HG02759 (cell line): ENCODE data around the gene LAMTOR2.
"Not testable (repeated sequence)": the region's sequence is repeated elsewhere in the genome, so short reads cannot be mapped to it uniquely, and the experiment has no call there.

Source experiments
- ATAC-seq: cut with Tn5 transposase; IDR thresholded peaks from one replicate; pipeline ENCODE4 v1.9.1; 2021; ENCODE audit warnings: mild to moderate bottlenecking, moderate library complexity; ENCODE audit not compliant: unreplicated experiment

LAMTOR2 gene

DNA sequence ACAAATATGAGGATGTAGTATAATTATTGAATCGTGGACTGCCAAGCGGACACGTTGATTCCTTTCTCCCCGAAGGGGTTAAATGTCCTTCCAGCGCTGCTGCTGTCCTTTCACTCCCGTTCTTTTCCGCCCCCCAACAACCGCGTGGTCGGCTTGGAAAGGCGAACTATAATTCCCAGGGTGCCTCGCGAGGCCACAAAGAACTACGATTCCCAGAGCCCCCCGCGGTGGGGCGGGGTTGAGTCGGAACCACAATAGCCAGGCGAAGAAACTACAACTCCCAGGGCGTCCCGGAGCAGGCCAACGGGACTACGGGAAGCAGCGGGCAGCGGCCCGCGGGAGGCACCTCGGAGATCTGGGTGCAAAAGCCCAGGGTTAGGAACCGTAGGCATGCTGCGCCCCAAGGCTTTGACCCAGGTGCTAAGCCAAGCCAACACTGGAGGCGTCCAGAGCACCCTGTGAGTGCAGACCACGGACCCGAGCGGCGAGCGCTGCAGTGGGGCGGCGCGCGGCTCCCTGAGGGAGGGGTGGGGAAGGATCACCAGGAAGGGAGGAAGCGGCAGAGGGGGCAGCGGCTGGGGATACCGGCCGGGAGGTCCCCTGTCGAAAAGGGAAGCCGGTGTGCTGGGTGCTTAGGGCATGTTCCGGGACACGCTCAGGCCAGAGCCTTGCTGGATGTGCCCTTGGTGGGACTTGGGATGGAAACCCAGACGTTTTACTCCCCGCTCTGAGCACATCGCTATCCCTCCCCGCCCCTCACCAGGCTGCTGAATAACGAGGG lies at the start of gene LAMTOR2:
LAMTOR2 (plus strand) TSS at position 283 of the 781 bp plus-strand sequence; CDS start at position 391, 108 bp downstream.
- ATAC-seq: peak; percentile 82

DNA sequence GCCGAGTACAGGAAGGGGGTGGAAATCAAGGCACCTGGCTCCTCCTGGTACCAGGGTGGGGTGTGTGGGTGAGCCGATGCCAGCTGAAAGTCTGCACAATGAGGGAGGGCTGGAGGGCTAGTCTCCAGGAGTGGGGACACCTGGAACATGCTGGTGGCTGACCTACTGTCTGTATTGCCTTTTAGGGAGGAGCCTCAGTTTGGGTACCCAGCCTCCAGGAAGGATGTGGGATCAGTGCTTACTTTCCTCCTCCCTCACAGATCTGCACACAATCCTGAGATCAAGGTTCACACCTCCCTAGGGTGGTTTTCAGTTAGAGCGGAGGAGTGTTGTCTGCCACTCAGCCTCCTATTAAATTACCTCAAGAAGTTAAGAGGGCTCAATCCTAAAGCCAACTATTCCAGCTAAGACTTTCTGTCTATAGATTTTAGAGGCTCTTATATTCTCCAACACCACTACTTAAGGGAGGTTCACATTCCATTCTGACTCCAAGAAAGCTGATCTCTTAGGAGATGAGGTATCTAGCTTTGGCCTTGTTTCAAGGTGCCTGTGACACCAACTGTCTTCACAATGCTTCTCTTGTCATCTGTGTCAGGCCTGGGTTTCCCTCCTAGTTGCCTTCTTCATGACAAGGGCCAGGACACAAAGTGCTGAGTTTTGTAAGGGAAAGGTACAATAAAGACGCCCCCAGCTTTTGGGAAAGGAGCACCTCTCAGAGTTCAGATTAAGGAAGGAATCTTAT lies 49.6 kb upstream of the LAMTOR2 start:
- no peak for ATAC-seq

DNA sequence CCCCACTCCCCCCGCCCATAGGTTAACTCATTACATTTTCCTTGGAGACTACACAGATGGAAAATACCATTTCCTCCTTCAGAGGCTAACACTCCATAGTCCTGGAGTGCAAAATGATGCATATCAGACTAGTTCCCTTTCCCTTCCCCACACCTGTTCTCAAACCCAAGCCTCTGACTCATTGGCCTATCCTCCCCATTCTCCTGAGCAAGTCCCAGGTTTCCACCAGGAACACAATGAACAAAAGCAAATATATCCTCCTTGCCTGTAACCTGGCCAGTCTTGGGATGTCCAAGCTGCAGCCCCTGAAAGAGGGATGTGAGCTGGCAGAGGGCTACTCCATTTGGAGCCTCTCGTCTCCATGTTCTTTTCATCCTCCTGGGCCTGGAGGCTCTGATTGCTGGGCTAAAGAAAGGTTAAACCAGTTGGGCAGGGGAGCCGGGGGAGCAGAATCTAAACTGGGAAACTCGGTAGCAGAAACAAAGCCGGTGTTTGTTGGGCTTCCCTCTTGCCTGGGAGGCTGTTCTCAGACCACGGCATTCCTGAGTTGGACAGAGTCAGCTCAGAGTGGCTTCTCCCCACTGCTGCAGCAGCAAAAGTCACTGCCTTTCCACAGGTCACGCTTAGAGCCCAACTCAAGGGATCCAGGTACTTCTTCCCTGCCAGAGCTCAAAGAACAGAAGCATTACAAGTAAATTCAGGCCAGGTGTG lies 47.8 kb upstream of the LAMTOR2 start:
- ATAC-seq: no peak

DNA sequence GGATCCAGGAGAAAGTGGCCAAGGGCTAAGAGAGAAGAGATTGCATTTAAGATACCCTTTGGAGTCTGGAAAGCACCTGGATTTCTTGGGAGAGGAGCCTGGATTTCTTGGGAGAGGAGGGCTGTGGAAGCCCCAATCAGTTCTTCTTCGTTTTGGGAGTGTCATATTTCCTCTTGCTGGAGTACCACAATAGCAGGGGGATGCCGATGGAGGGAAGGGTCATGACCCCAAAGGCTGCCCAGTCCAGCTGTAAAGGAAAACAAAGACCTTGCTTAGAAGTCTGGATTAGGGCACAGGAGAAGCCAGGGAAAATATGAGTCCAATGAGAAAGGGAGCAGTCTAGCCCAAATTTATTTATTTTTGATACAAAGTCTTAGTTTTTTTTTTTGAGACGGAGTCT lies 45.2 kb upstream of the LAMTOR2 start:
- ATAC-seq: no peak

DNA sequence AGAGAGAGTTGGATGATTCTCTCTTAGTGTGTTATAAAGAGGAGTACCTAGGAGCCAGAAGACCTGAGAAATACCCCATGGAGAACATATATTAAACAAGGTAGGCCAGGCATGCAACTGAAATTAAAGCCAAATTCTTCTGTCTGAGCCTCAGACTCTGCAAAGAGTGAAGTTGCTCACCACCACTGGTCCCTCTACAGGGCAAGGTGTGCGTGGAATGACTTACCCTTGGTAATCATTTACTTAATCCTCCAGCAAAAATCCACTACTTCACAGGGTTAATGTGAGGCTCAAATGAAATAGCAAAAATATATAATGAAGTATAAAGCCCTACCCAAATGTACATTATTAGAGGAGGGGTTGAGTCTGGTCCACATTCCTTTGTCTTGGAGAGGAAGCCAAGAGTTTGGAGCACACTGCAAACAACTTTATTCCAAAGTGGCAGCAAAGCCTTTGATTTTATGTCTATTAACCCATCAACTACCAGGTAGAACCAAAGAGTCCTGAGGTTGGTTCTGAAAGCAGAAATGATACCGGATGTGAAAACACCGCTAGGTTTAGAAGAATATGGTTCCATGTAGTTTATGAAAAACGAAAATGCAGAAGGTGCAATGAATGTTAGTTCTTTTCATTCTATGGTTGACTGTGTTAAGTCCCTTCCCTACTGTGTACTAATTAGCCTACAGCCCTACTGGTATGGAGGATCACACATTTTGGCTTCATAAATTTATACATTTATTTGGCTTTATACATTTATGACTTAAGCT lies 42.3 kb upstream of the LAMTOR2 start:
- ATAC-seq: peak; percentile 79

DNA sequence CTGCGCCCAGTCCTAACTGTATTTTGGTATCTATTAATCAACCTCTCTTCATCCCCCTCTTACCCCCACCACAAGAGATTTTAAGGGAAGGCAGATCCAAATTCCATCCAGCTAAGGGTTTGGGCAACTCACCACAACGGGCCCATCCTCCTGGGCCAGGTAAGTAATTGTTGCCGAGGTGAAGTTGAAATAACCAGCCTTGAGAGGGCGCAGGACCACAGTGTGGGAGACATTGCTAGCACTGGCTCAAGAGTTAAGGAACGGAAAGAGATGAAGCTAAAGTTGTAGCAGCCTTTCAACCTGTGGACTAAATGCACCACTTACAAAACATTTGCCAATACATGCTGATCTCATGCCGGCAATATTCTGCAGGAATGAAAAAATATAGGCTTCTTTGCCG lies 39.8 kb upstream of the LAMTOR2 start:
- ATAC-seq: no peak

DNA sequence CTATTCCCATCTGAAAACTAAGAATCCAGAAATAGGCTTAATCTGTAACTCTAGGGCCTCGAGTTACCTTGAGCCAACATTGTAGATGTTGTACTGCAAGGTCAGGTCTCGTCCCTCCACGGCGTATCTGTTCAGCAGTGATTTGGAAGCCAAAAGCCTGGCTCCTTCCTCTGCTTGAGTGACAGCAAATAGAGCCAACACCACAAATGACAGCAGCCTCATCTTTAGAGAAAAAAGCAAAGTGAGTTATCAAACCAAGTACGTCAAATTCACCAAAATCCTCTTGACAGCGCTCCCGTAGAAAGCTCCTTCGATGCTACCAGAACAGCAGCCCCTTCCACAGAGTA lies 34.7 kb upstream of the LAMTOR2 start:
- no peak for ATAC-seq

DNA sequence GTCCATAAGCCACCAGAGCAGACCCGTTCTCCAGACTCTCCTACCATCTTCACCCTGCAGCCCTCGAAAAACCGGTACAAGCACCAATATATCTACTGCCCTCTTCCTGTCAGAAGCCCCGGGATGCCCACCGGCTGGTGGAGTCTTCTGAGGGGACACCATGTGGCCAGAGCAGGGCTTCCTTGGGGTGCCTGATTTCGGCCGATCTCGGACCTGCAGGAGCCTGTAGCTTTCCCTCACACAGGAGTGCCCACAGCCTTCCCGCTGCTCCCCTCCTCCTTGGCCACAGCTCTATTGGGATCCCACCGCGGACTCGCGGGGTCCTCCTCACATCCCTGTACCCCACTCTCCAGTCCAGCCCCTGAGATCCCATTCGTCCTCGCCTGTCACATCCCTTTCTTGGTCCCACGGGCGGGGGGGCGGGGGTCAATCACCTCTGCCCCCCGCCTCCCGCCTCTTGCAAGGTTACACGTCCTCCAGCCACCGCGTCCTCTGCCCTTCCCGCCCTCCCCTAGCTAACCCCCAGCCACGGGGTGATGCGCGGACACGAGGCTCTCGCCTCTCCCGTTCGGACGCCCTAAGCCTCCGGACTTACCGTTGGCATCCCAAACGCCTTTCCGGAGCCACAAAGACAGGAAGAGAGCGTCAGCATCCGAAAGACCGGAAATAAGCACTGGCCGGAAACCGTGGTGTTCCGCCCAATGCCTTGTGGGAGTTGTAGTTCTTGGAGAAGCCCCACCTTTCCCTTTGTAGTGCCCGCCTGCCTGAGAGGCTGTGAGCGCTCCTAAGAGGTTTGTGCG lies 34.1 kb upstream of the LAMTOR2 start, which contains the start of gene SSR2:
SSR2 (minus strand) TSS at position 659 of the 800 bp plus-strand sequence. CDS start 784 bp downstream, outside the sequence.
- peak; percentile 98 for ATAC-seq

DNA sequence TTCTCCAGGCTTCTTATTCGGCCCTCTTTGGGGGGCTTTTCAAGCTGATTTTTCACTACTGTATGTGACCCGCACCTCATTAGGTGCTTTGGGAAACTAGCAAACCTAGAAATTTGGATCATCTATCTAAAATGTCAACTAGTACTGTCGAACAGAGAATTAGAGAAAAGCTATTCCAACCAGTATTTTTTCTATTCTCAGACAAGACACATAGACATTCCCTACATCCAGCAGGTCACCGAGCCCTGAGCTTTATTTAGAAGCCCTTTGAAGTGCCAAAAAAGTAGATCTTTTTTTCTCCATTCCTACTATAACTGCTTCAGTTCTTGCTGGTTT lies 33.5 kb upstream of the LAMTOR2 start:
- no peak for ATAC-seq

DNA sequence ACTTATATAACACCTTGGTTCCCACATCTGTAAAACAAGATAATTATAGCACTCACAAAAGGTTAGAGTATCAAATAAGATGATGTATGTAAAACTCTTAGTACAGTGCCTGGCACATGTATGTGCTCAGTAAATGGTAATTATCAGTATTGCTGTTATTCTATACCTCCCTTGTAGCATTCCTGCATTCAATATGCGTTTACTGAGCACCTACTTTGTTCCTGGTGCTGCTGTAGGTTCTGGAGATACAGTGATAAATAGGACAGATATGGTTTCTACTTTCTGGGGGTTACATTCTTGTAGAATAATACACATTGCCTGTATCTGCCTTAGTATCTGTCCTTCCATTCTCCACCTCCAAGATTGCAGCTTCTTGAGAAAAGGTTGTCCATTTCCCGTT lies 32.6 kb upstream of the LAMTOR2 start:
- no peak for ATAC-seq

DNA sequence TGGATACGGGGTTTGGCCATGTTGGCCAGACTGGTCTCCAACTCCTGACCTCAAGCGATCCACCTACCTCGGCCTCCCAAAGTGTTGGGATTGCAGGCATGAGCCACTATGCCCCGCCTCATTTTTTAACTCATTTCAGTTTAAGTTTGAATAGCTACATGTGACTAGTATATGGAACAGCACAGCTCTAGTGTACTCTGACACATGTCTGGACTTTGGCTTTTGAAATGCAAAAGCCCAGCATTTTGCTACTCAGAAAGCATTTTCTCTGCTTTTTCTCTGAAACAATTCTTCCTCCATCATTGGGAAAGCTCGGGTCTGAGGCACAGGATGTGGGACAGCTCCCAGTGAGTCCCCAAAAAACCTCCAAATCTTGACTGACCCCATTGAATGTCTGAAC lies 29.8 kb upstream of the LAMTOR2 start:
- no peak for ATAC-seq

DNA sequence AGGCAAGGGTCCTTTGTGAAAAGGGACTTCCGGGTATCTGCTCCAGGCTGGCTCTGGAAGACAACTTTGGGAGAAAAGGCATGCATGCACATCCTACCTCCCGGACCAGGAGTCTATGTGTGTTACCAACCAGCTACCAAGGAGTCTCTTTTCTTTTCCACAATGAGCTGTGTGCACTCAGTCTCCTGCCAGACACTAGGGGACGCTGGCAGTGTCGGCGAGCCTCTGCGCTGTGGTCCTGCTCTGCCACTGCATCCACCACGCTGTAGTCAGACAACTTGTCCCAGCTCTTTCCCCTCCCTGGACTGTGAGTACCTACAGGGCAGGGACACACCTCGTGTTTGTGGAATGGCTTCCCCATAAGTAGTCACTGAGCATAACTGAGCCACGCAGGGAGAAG lies 28.7 kb upstream of the LAMTOR2 start:
- ATAC-seq: no peak

DNA sequence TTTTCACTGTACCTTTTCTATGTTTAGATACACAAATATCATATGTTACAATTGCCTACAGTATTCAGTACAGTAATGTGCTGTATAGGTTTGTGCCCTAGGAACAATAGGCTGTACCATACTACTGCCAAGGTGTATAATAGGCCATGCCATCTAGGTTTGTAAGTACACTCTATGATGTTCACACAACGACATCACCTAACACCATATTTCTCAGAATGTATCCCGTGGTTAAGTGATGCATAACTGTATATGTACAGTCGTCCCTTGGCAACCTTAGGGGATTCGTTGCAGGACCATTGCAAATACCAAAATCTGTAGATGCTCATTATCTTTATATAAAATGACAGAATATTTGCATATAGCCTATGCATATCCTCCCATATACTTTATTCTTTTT lies 28.0 kb upstream of the LAMTOR2 start:
- no peak for ATAC-seq

DNA sequence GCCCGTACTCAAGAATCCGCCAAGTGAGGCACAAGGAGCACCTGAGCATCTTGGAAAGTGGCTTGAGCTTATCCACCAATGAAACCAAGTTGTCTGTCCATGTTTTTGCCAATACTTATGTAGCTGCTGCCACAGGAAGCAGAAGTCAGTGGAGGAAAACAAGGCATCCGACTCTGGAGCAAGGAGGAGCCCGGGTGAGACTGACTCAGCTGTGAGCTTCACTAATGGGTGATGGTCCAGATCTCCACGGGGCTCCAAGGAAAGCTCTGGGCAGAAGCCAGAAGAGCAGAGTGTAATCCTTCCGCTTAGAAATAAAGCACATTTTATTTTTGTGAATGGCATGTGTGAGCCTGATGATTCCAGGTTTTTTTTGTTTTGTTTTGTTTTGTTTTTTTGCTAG lies 21.6 kb upstream of the LAMTOR2 start:
- no peak for ATAC-seq

DNA sequence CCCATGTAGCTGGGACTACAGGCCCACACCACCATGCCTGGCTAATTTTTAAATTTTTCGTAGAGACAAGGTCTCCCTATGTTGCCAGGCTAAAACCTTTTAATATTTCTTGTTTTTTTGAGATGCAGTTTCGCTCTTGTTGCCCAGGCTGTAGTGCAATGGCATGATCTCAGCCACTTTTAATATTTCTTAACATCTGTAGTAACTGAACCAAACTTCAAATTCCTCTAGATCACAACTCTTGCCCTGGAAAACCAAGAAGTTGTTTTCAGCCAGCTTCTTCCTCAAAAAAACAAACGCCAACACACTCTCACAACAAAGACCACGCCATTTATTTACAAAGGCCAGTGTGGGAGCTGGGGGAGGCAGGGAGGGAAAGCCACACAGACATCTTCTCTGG lies 19.6 kb upstream of the LAMTOR2 start:
- not testable (repeated sequence) for ATAC-seq

DNA sequence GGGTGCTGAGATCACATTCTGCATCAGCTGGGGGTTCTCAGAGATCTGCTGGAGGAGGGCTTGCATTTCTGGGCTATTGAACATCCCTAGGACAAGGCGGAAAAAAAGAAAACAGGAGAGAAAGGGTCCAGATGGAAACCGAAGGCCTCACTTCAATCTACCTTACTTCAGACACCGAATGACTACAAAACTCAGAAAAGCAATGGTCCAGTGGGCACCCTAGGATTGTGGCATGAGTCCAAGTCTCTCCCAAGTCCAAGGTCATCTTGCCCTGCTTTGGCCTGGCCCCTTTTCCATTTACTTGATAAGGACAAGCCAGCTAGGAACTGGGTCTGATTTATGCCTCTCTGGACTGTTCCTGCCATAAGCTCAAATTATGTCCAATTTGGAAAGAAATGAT lies 11.8 kb upstream of the LAMTOR2 start:
- ATAC-seq: no peak

DNA sequence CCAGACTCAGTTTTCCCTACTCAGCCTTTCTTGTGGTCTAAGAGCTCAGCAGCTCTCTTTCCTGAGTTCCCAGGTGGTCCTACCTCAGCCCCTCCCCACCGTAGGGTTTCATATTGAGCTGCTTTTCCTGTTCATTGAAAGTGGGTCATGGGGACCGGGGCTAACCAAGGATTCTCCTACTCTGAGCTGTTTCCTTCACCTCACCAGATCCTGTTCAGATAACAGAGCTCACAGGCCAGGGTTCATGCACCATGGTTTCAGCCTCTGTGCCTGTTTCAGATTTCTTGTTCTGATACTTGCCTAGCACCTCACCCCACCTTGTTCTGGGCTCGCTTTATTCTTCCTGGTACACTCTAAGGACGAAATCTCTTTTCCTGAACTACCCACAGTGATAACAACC lies 9.5 kb upstream of the LAMTOR2 start:
- no peak for ATAC-seq

DNA sequence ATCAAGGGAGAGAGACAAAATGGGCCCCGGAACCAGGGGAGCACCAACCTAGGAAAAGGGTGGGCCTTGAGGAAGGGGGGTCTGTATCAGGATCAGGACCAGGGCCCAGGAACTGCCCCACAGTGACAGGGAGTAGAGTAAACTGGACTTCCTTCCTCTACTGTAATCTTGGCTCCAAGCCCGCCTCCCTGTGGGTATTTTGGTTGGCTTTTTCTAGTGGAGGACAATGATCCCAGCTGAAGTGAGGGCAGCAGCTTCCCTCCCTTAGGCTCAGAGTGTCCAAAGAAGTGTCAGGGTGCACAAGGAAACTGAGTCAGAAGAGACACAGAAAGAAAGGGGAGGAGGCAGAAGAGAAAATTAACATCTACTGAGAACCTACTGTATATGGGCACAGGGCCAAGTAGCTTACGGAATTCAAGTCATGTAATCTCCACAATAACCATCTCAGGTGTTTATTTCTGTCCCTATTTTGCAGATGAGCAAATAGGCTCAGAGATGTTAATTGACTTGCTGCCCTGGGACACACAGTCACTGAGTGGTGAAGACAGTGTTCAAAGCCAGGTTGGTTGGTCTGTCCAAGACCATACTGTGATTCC lies 5.8 kb upstream of the LAMTOR2 start:
- ATAC-seq: no peak

DNA sequence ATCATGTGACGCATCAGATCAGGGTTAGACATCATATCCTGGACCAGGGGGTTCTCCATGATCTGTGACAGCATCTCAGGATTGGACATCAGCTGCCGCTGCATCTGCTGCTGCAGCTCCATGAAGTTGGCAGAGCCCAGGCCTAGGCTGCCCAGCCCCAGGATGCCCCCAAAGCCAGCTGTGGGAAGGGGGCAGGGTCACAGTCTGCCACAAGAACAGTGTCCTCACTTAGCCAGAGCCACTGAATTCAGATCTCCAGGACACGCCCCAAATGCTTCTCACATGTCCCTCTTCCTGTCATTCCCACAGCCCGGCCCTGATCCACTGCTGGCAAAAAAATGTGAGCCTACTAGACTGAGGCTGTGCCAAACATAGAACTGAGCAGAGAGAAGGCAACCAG lies 4.2 kb upstream of the LAMTOR2 start:
- ATAC-seq: no peak
